RWPE1 (cell line): Measurements from ENCODE around the gene MANBA.

Source experiments
- CTCF ChIA-PET: fragments of 350-600 bp; sonication (Branson Sonifier 250); formaldehyde crosslinking; extraction: SDS; loops from one replicate; lab custom pipeline; 2021; lab: Yijun Ruan, JAX
- POLR2A ChIA-PET: fragments of 400-600 bp; formaldehyde crosslinking; extraction: SDS; loops from one replicate; lab custom pipeline; 2020; ENCODE audit warnings: antibody characterized with exemption; ENCODE audit not compliant: low non-redundant PET; lab: Yijun Ruan, JAX
- DNase-seq: peaks from one replicate; pipeline ENCODE4 v3.0.0; 2012; ENCODE audit warnings: low spot score
- H3K27ac ChIP-seq: fragments of 450-650 bp; 2 replicates; pipeline ENCODE4 v1.5.1; 2017
- TF ChIP-seq, protein P1 (sequence below): fragments of 450-650 bp; conservative IDR thresholded peaks from 2 replicates; pipeline ENCODE4 v1.5.1; 2017; ENCODE audit warnings: low read depth, mild to moderate bottlenecking

The MANBA gene

DNA sequence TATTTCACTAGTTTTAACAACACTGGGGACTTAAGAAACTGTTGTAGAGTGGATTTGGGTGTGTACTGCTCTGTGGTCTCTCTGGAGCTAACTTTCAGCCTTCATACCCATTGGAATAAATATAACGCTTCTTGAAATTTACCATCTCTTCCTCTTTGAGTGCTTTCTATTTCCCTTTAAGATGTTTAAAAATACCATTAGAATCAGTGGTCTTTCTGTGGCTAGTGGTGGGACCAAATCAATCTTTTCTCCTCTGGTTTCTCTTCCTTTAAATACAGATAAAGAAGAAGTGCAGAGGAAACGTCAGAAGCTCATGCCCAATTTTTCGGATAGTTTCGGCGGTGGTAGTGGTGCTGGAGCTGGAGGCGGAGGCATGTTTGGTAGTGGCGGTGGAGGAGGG lies 167.6 kb downstream of the MANBA start:
- DNase-seq: no peak
- H3K27ac ChIP-seq: no peak overlapping the region
- CTCF ChIA-PET: interaction anchor here (0.6 to 0.8 kb wide), 2 partner anchors 144 to 402 kb away, joined by 3 read pairs; no protein-coding TSS in a partner anchor
- POLR2A ChIA-PET: no interaction called here
- TF ChIP-seq, protein P1, sequence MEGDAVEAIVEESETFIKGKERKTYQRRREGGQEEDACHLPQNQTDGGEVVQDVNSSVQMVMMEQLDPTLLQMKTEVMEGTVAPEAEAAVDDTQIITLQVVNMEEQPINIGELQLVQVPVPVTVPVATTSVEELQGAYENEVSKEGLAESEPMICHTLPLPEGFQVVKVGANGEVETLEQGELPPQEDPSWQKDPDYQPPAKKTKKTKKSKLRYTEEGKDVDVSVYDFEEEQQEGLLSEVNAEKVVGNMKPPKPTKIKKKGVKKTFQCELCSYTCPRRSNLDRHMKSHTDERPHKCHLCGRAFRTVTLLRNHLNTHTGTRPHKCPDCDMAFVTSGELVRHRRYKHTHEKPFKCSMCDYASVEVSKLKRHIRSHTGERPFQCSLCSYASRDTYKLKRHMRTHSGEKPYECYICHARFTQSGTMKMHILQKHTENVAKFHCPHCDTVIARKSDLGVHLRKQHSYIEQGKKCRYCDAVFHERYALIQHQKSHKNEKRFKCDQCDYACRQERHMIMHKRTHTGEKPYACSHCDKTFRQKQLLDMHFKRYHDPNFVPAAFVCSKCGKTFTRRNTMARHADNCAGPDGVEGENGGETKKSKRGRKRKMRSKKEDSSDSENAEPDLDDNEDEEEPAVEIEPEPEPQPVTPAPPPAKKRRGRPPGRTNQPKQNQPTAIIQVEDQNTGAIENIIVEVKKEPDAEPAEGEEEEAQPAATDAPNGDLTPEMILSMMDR: no peak

DNA sequence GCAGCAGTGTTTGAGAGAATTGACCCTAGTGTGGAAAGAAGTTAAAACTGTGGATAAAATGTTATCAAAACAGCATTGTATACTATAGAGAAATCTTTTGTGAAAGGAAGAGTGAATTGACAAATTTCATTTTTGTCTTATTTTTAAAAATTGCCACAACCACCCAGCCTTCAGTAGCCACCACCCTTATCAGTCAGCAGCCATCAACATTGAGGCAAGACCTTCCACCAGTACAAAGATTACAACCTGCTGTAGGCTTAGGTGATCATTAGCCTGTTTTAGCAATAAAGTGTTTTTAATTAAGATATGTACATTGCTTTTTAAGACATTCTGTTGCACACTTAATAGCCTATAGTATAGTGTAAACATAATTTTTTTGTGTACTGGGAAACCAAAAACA lies 168.5 kb downstream of the MANBA start:
- DNase-seq: no peak
- TF ChIP-seq, protein P1: no peak
- ChIA-PET CTCF (no interaction called here), POLR2A (no interaction called here)
- no peak overlapping the region for H3K27ac ChIP-seq

DNA sequence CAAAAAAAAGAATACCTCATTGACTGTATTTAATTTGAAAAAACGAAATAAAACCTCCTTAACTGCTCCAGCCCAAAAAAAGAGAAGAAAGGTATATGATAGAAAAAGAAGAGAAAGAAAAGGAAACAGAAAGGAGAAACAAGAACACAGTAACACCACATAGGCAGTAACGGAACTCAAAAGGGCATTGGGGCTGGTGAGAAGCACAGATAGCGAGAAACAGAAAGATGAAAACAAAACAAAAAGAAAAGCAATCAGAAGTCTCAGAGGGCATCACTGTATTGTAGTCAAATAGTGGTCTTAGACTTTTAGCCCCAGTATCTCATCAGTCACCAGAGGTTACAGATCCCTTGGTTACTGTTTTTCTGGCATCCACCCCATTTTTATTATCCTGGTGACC lies 171.0 kb downstream of the MANBA start:
- no peak for DNase-seq
- H3K27ac ChIP-seq: no peak overlapping the region
- TF ChIP-seq, protein P1: no peak
- POLR2A ChIA-PET: no interaction called here
- CTCF ChIA-PET: no interaction called here

DNA sequence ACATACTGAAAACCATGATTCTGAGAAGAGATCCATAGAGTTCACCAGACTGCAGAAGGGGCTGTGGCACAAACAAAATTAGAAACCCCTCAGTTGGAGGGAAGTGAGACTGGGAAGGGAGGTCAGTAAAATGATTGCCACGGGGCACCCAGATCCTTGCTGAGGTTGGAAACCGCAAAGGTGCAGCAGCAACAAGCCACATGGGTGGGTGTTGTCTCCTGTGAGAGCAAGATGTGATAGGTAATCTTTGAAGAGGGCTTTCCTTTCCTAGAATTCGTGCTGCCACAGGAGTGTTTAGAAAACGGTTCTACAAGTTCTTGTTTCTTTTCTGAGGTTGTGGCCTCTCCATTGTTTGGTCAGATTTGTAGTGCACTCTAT lies 174.1 kb downstream of the MANBA start:
- TF ChIP-seq, protein P1: no peak
- ChIA-PET POLR2A (no interaction called here), CTCF (no interaction called here)
- no peak for DNase-seq
- H3K27ac ChIP-seq: no peak overlapping the region

DNA sequence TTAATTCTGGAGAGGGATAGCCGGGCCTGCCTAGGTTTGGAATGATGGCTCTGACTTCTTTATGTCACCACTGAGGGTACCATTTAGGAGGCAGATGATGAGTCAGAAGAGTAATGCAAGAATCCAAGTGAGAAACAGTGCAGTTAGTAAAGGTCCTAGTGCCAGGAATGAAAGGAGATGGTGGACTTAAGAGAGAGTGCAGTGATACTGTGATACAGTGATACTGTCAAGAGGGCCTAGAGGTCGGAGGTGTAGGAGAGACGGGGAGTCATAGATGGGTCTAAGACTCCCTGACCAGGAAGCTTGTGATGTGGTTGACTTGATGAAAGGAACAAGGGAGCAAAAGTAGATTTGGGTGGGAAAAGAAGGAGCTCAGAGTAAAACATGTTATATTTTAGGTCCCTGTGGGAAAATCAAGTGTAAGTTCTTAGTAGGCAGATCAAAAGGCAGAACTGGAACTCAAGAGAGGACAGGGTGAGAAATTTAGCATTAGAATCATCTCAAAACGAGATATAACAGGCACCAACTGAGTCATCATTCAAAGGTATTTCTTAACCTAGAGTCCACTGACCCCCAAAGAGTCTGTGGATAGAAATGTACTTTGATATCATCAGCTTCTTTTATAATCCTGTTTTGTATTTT lies 174.6 kb downstream of the MANBA start:
- POLR2A ChIA-PET: no interaction called here
- H3K27ac ChIP-seq: no peak overlapping the region
- TF ChIP-seq, protein P1: no peak
- CTCF ChIA-PET: no interaction called here
- DNase-seq: no peak

DNA sequence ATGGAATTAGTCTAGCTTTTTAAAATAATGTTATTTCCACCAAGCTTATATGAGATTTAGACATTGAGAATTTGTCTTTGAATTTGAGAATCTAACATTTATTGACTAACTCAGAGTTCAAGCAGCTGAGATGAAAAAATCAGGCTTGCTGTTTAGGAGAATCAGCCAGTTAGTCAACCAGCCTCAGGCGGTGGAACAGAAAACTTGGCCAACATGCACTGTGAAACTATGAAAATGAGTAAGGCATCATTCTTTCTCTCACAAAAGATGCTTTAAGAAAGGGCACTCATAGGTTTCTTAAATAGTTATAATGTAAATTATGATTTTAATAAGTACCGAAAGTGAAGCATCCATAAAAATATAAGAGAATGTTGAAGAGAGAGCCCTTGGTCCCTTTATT lies 175.4 kb downstream of the MANBA start:
- ChIA-PET POLR2A (no interaction called here), CTCF (no interaction called here)
- DNase-seq: no peak
- TF ChIP-seq, protein P1: no peak
- no peak overlapping the region for H3K27ac ChIP-seq
